GM23338 (cell line): ENCODE data around the gene FAAP100. TPM values are rescaled to one million over a fixed set of nuclear protein-coding genes. Genes with fewer than 3 reads are reported as not detected.

Source experiments
- ATAC-seq: fragments of 200-7000 bp; cut with Tn5 transposase; 3 replicates; pipeline ENCODE4 v1.9.1; 2020
- DNase-seq: peaks from one replicate; pipeline ENCODE4 v3.0.0-alpha.2; 2015; ENCODE audit warnings: low spot score
- H2AFZ ChIP-seq: fragments of 200-600 bp; sonication (generic); 2 replicates; pipeline ENCODE4 v1.8.0; 2016; ENCODE audit warnings: antibody characterized with exemption, mild to moderate bottlenecking, moderate library complexity
- H3F3A ChIP-seq: fragments of 200-600 bp; sonication (generic); replicated peaks from 2 replicates; pipeline ENCODE4 v1.8.0; 2017; ENCODE audit warnings: antibody characterized with exemption, mixed run types, low read depth
- H3K27ac ChIP-seq: fragments of 200-600 bp; sonication (generic); 2 replicates; pipeline ENCODE4 v1.6.1; 2016; ENCODE audit warnings: low read depth
- H3K27me3 ChIP-seq: fragments of 200-600 bp; sonication (generic); 2 replicates; pipeline ENCODE4 v1.8.0; 2016; ENCODE audit warnings: mild to moderate bottlenecking, mixed run types, moderate library complexity; ENCODE audit not compliant: insufficient read depth
- H3K36me3 ChIP-seq: fragments of 200-600 bp; sonication (generic); 2 replicates; pipeline ENCODE4 v1.8.0; 2016; ENCODE audit warnings: mild to moderate bottlenecking; ENCODE audit not compliant: insufficient read depth
- H3K4me1 ChIP-seq: fragments of 200-600 bp; sonication (generic); 2 replicates; pipeline ENCODE4 v1.8.0; 2016; ENCODE audit warnings: mild to moderate bottlenecking, moderate library complexity; ENCODE audit not compliant: insufficient read depth
- H3K4me2 ChIP-seq: fragments of 200-600 bp; sonication (generic); 2 replicates; pipeline ENCODE4 v1.7.1; 2017; ENCODE audit warnings: mixed run types
- H3K4me3 ChIP-seq: fragments of 200-600 bp; sonication (generic); 2 replicates; pipeline ENCODE4 v1.6.1; 2016; ENCODE audit warnings: mixed run types
- H3K79me2 ChIP-seq: fragments of 200-600 bp; sonication (generic); replicated peaks from 2 replicates; pipeline ENCODE4 v1.8.0; 2017; ENCODE audit warnings: mild to moderate bottlenecking; ENCODE audit not compliant: insufficient read depth
- H3K9me2 ChIP-seq: fragments of 200-600 bp; sonication (generic); 2 replicates; pipeline ENCODE4 v1.8.0; 2017; ENCODE audit not compliant: insufficient read depth
- H4K20me1 ChIP-seq: fragments of 200-600 bp; sonication (generic); replicated peaks from 2 replicates; pipeline ENCODE4 v1.8.0; 2017; ENCODE audit warnings: mild to moderate bottlenecking; ENCODE audit not compliant: insufficient read depth
- H3K27ac Mint-ChIP-seq: 2 replicates; pipeline ENCODE4 v1.8.0; 2020; ENCODE audit warnings: inconsistent platforms, mild to moderate bottlenecking, moderate library complexity, mixed read lengths
- H3K27me3 Mint-ChIP-seq: 3 replicates; pipeline ENCODE4 v1.8.0; 2022; ENCODE audit warnings: low read depth, mild to moderate bottlenecking, moderate library complexity, mixed read lengths, inconsistent platforms; ENCODE audit not compliant: insufficient read depth, poor library complexity
- H3K36me3 Mint-ChIP-seq: 3 replicates; pipeline ENCODE4 v1.8.0; 2021; ENCODE audit warnings: low read depth, mild to moderate bottlenecking, inconsistent platforms, moderate library complexity, mixed read lengths
- H3K4me1 Mint-ChIP-seq: 3 replicates; pipeline ENCODE4 v1.8.0; 2020; ENCODE audit warnings: mild to moderate bottlenecking, inconsistent platforms, mixed read lengths
- H3K4me3 Mint-ChIP-seq: 3 replicates; pipeline ENCODE4 v1.8.0; 2021; ENCODE audit warnings: moderate library complexity, mild to moderate bottlenecking, inconsistent platforms, mixed read lengths
- H3K9me3 Mint-ChIP-seq: 3 replicates; pipeline ENCODE4 v1.8.0; 2020; ENCODE audit warnings: moderate library complexity, mild to moderate bottlenecking, inconsistent platforms, mixed read lengths
- CREB1 ChIP-seq: fragments of 250-450 bp; sonication (Bioruptor Pico); IDR thresholded peaks from 2 replicates; pipeline ENCODE4 v1.5.0; 2020; ENCODE audit warnings: low read depth, mild to moderate bottlenecking, moderate library complexity
- EZH2 ChIP-seq: fragments of 200-600 bp; sonication (generic); IDR thresholded peaks from one replicate; pipeline ENCODE4 v1.8.0; 2017; ENCODE audit warnings: antibody characterized with exemption, mild to moderate bottlenecking, low read depth; ENCODE audit not compliant: unreplicated experiment
- EZH2phosphoT487 ChIP-seq: fragments of 200-600 bp; sonication (generic); IDR thresholded peaks from one replicate; pipeline ENCODE4 v1.8.1; 2018; ENCODE audit warnings: antibody characterized with exemption; ENCODE audit not compliant: unreplicated experiment
- JUNB ChIP-seq: IDR thresholded peaks from one replicate; pipeline ENCODE4 v1.6.1; 2016; ENCODE audit warnings: antibody characterized with exemption; ENCODE audit not compliant: unreplicated experiment
- NANOG ChIP-seq: IDR thresholded peaks from 2 replicates; pipeline ENCODE4 v1.6.1; 2016; ENCODE audit warnings: antibody characterized with exemption, borderline replicate concordance
- POLR2AphosphoS5 ChIP-seq: IDR thresholded peaks from 2 replicates; pipeline ENCODE4 v1.6.1; 2016; ENCODE audit warnings: antibody characterized with exemption, low read depth
- STAT1 ChIP-seq: IDR thresholded peaks from one replicate; pipeline ENCODE4 v1.6.1; 2016; ENCODE audit warnings: antibody characterized with exemption; ENCODE audit not compliant: unreplicated experiment
- ZNF114 ChIP-seq: fragments of 250-450 bp; sonication (Bioruptor Pico); IDR thresholded peaks from 2 replicates; pipeline ENCODE4 v1.5.0; 2020; ENCODE audit warnings: mild to moderate bottlenecking, moderate library complexity
- ZNF331 ChIP-seq: fragments of 250-450 bp; sonication (Bioruptor Pico); IDR thresholded peaks from 2 replicates; pipeline ENCODE4 v1.5.0; 2020; ENCODE audit warnings: low read depth, mild to moderate bottlenecking, moderate library complexity
- polyA plus RNA-seq: library from polyadenylated mRNA; unstranded; fragments of >200 nt; fragmentation: Nextera tagmentation; extraction: Ambion mirVana; gene quantifications from 2 replicates; pipeline ENCODE4 v1.2.1, GENCODE V29; 2016
- total RNA-seq: library from RNA; depleted of rRNA; stranded (reverse); fragments of >200 nt; shearing (Covaris generic); gene quantifications from 2 replicates; pipeline ENCODE4 v1.2.3, GENCODE V29; 2014
- TF ChIP-seq, protein P1 (sequence below): IDR thresholded peaks from 2 replicates; pipeline ENCODE4 v1.6.1; 2016; ENCODE audit warnings: antibody characterized with exemption
- TF ChIP-seq, protein P2 (sequence below): fragments of 250-450 bp; sonication (Bioruptor Pico); IDR thresholded peaks from 2 replicates; pipeline ENCODE4 v1.5.0; 2020; ENCODE audit warnings: mild to moderate bottlenecking, moderate library complexity
- TF ChIP-seq, protein P3 (sequence below): IDR thresholded peaks from one replicate; pipeline ENCODE4 v1.6.1; 2018; ENCODE audit warnings: antibody characterized with exemption; ENCODE audit not compliant: unreplicated experiment
- TF ChIP-seq, protein P4 (sequence below), 2 experiments: fragments of 200-600 bp in 1 of 2; sonication (generic) in 1 of 2; conservative IDR thresholded peaks; 2 replicates each; pipeline versions ENCODE4 v1.5.1 to v1.6.1; 2016 to 2017; ENCODE audit warnings: antibody characterized with exemption in 2 of 2, low read depth in 2 of 2, mild to moderate bottlenecking in 2 of 2, moderate library complexity in 1 of 2

The FAAP100 gene
- total and polyA plus RNA-seq, 2 experiments from 2014 or later, result 16.0 to 50.5 TPM

DNA sequence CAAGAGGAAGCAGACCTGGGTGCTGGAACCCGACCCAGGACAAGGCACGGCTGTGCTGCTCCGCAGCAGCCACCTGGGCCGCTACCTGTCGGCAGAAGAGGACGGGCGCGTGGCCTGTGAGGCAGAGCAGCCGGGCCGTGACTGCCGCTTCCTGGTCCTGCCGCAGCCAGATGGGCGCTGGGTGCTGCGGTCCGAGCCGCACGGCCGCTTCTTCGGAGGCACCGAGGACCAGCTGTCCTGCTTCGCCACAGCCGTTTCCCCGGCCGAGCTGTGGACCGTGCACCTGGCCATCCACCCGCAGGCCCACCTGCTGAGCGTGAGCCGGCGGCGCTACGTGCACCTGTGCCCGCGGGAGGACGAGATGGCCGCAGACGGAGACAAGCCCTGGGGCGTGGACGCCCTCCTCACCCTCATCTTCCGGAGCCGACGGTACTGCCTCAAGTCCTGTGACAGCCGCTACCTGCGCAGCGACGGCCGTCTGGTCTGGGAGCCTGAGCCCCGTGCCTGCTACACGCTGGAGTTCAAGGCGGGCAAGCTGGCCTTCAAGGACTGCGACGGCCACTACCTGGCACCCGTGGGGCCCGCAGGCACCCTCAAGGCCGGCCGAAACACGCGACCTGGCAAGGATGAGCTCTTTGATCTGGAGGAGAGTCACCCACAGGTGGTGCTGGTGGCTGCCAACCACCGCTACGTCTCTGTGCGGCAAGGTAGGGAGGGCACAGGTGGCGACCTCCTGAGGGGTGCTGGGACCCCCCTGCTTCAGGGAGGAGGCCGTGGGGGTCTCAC is 23.3 kb downstream of the FAAP100 start:
- H3K79me2 ChIP-seq, result no peaks in the 10 kb centered on the region
- H3K36me3 Mint-ChIP-seq, result no peaks in the 10 kb centered on the region
- no peak overlapping the region for H3K27ac Mint-ChIP-seq
- no peaks in the 10 kb centered on the region for H3K9me3 Mint-ChIP-seq
- no peak overlapping the region for H3K4me3 Mint-ChIP-seq
- H3K4me1 Mint-ChIP-seq, result no peaks in the 10 kb centered on the region
- H3K27ac ChIP-seq, result no peak overlapping the region
- peaks cover 9% of the 10 kb centered on the region; the same call in 1 of the 2 replicates for H3K27me3 ChIP-seq
- peak; percentile 9 for ATAC-seq
- H3K4me1 ChIP-seq, result no peaks in the 10 kb centered on the region
- no peak overlapping the region for H2AFZ ChIP-seq
- no peak for DNase-seq
- no peaks in the 10 kb centered on the region for H4K20me1 ChIP-seq
- no peaks in the 10 kb centered on the region for H3K36me3 ChIP-seq
- 0 out of 2 replicates have a peak, but pooled peaks cover 4% of the 10 kb centered on the region for H3K9me2 ChIP-seq
- TF ChIP-seq EZH2phosphoT487, result no peak
- no peak for TF ChIP-seq POLR2AphosphoS5
- TF ChIP-seq ZNF331 (CRISPR knock-in tag), result no peak
- TF ChIP-seq EZH2, result no peak
- TF ChIP-seq, protein P1, sequence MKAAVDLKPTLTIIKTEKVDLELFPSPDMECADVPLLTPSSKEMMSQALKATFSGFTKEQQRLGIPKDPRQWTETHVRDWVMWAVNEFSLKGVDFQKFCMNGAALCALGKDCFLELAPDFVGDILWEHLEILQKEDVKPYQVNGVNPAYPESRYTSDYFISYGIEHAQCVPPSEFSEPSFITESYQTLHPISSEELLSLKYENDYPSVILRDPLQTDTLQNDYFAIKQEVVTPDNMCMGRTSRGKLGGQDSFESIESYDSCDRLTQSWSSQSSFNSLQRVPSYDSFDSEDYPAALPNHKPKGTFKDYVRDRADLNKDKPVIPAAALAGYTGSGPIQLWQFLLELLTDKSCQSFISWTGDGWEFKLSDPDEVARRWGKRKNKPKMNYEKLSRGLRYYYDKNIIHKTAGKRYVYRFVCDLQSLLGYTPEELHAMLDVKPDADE, result no peak
- TF ChIP-seq, protein P2, sequence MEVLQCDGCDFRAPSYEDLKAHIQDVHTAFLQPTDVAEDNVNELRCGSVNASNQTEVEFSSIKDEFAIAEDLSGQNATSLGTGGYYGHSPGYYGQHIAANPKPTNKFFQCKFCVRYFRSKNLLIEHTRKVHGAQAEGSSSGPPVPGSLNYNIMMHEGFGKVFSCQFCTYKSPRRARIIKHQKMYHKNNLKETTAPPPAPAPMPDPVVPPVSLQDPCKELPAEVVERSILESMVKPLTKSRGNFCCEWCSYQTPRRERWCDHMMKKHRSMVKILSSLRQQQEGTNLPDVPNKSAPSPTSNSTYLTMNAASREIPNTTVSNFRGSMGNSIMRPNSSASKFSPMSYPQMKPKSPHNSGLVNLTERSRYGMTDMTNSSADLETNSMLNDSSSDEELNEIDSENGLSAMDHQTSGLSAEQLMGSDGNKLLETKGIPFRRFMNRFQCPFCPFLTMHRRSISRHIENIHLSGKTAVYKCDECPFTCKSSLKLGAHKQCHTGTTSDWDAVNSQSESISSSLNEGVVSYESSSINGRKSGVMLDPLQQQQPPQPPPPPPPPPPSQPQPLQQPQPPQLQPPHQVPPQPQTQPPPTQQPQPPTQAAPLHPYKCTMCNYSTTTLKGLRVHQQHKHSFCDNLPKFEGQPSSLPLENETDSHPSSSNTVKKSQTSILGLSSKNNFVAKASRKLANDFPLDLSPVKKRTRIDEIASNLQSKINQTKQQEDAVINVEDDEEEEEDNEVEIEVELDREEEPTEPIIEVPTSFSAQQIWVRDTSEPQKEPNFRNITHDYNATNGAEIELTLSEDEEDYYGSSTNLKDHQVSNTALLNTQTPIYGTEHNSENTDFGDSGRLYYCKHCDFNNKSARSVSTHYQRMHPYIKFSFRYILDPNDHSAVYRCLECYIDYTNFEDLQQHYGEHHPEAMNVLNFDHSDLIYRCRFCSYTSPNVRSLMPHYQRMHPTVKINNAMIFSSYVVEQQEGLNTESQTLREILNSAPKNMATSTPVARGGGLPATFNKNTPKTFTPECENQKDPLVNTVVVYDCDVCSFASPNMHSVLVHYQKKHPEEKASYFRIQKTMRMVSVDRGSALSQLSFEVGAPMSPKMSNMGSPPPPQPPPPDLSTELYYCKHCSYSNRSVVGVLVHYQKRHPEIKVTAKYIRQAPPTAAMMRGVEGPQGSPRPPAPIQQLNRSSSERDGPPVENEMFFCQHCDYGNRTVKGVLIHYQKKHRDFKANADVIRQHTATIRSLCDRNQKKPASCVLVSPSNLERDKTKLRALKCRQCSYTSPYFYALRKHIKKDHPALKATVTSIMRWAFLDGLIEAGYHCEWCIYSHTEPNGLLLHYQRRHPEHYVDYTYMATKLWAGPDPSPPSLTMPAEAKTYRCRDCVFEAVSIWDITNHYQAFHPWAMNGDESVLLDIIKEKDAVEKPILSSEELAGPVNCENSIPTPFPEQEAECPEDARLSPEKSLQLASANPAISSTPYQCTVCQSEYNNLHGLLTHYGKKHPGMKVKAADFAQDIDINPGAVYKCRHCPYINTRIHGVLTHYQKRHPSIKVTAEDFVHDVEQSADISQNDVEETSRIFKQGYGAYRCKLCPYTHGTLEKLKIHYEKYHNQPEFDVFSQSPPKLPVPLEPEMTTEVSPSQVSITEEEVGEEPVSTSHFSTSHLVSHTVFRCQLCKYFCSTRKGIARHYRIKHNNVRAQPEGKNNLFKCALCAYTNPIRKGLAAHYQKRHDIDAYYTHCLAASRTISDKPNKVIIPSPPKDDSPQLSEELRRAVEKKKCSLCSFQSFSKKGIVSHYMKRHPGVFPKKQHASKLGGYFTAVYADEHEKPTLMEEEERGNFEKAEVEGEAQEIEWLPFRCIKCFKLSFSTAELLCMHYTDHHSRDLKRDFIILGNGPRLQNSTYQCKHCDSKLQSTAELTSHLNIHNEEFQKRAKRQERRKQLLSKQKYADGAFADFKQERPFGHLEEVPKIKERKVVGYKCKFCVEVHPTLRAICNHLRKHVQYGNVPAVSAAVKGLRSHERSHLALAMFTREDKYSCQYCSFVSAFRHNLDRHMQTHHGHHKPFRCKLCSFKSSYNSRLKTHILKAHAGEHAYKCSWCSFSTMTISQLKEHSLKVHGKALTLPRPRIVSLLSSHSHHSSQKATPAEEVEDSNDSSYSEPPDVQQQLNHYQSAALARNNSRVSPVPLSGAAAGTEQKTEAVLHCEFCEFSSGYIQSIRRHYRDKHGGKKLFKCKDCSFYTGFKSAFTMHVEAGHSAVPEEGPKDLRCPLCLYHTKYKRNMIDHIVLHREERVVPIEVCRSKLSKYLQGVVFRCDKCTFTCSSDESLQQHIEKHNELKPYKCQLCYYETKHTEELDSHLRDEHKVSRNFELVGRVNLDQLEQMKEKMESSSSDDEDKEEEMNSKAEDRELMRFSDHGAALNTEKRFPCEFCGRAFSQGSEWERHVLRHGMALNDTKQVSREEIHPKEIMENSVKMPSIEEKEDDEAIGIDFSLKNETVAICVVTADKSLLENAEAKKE (CRISPR knock-in tag), result no peak
- TF ChIP-seq NANOG, result no peak
- TF ChIP-seq ZNF114 (CRISPR knock-in tag), result no peak
- TF ChIP-seq, protein P3, sequence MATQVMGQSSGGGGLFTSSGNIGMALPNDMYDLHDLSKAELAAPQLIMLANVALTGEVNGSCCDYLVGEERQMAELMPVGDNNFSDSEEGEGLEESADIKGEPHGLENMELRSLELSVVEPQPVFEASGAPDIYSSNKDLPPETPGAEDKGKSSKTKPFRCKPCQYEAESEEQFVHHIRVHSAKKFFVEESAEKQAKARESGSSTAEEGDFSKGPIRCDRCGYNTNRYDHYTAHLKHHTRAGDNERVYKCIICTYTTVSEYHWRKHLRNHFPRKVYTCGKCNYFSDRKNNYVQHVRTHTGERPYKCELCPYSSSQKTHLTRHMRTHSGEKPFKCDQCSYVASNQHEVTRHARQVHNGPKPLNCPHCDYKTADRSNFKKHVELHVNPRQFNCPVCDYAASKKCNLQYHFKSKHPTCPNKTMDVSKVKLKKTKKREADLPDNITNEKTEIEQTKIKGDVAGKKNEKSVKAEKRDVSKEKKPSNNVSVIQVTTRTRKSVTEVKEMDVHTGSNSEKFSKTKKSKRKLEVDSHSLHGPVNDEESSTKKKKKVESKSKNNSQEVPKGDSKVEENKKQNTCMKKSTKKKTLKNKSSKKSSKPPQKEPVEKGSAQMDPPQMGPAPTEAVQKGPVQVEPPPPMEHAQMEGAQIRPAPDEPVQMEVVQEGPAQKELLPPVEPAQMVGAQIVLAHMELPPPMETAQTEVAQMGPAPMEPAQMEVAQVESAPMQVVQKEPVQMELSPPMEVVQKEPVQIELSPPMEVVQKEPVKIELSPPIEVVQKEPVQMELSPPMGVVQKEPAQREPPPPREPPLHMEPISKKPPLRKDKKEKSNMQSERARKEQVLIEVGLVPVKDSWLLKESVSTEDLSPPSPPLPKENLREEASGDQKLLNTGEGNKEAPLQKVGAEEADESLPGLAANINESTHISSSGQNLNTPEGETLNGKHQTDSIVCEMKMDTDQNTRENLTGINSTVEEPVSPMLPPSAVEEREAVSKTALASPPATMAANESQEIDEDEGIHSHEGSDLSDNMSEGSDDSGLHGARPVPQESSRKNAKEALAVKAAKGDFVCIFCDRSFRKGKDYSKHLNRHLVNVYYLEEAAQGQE, result no peak
- TF ChIP-seq CREB1, result no peak
- no peak for TF ChIP-seq STAT1
- TF ChIP-seq JUNB, result no peak
- TF ChIP-seq, protein P4, sequence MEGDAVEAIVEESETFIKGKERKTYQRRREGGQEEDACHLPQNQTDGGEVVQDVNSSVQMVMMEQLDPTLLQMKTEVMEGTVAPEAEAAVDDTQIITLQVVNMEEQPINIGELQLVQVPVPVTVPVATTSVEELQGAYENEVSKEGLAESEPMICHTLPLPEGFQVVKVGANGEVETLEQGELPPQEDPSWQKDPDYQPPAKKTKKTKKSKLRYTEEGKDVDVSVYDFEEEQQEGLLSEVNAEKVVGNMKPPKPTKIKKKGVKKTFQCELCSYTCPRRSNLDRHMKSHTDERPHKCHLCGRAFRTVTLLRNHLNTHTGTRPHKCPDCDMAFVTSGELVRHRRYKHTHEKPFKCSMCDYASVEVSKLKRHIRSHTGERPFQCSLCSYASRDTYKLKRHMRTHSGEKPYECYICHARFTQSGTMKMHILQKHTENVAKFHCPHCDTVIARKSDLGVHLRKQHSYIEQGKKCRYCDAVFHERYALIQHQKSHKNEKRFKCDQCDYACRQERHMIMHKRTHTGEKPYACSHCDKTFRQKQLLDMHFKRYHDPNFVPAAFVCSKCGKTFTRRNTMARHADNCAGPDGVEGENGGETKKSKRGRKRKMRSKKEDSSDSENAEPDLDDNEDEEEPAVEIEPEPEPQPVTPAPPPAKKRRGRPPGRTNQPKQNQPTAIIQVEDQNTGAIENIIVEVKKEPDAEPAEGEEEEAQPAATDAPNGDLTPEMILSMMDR (conservative IDR thresholded peaks at IDR 0.05; ENCODE audit: low read depth in 2 of 2), result no peak
- no peak overlapping the region for H3K4me2 ChIP-seq
- H3K4me3 ChIP-seq, result no peak overlapping the region
- H3F3A ChIP-seq, result no peaks in the 10 kb centered on the region
- H3K27me3 Mint-ChIP-seq, result peaks cover 23% of the 10 kb centered on the region
